Parathyroid adenoma (tissue), 2 donors: Measurements from ENCODE around the gene DDX1.

Source experiments
- H2AFZ ChIP-seq: fragments of 300-600 bp; sonication (generic); one replicate; pipeline ENCODE4 v1.7.0; 2017; ENCODE audit warnings: antibody characterized with exemption, mild to moderate bottlenecking
- H3K27ac ChIP-seq: fragments of 300-600 bp; sonication (generic); one replicate; pipeline ENCODE4 v1.7.0; 2017
- H3K27me3 ChIP-seq: fragments of 300-600 bp; sonication (generic); one replicate; pipeline ENCODE4 v1.7.0; 2017; ENCODE audit warnings: low read length; ENCODE audit not compliant: control insufficient read depth, insufficient read depth
- H3K36me3 ChIP-seq: fragments of 300-600 bp; sonication (generic); one replicate; pipeline ENCODE4 v1.7.0; 2017; ENCODE audit warnings: low read length; ENCODE audit not compliant: control insufficient read depth, insufficient read depth
- H3K4me1 ChIP-seq: fragments of 300-600 bp; sonication (generic); one replicate; pipeline ENCODE4 v1.7.0; 2017; ENCODE audit warnings: control low read depth
- H3K4me2 ChIP-seq: fragments of 300-600 bp; sonication (generic); one replicate; pipeline ENCODE4 v1.7.0; 2017; ENCODE audit warnings: low read length
- H3K4me3 ChIP-seq: fragments of 300-600 bp; sonication (generic); one replicate; pipeline ENCODE4 v1.7.0; 2017; ENCODE audit warnings: low read depth, low read length
- H3K79me2 ChIP-seq: fragments of 300-600 bp; sonication (generic); one replicate; pipeline ENCODE4 v1.7.0; 2017; ENCODE audit warnings: control low read depth
- H3K9ac ChIP-seq: fragments of 300-600 bp; sonication (generic); one replicate; pipeline ENCODE4 v1.7.0; 2017; ENCODE audit warnings: mild to moderate bottlenecking
- H3K9me3 ChIP-seq: fragments of 300-600 bp; sonication (generic); one replicate; pipeline ENCODE4 v1.7.0; 2017; ENCODE audit warnings: low read length; ENCODE audit not compliant: control insufficient read depth
- TF ChIP-seq, protein P1 (sequence below): fragments of 300-600 bp; sonication (generic); IDR thresholded peaks from one replicate; pipeline ENCODE4 v1.7.0; 2017; ENCODE audit warnings: antibody characterized with exemption, mild to moderate bottlenecking
- donor health status: primary hyperparathyroidism.

DDX1 gene

DNA sequence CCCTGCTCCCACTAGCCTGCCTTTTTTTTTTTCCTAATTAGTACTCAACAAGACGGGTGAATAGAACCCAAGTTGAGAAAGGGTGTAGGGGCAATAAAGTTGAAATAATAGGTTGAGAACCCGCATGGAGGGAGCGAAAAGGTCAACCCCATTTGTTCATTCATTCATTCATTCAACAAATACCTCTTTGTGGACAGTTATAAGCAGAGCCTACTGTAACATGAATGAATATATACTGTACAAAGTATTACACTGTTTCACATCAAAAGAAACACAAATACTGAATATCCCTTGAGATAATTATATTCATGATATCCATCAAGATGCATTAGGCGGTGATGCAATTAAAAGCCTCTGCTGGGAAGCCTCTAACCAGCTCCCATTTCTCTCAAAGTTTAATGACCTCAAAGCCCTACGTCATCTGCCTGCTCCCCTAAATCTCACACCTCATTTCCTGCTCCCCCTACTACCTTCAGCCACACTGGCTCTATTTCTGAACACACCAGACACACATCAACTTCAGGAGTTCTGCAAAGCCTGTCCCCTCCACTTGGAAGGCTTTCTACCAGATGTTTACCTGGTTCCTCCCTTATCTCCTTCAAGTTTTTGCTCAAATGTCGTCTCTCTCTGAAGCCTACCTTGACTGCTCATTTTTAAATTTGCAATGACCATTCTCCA, 29.2 kb upstream of the DDX1 start:
- Histone ChIP-seq H3K9ac (no peak overlapping the region), H3K4me2 (no peak overlapping the region), H2AFZ (peak overlapping the region; percentile 97), H3K27ac (no peak overlapping the region), H3K79me2 (no peaks in the 10 kb centered on the region), H3K27me3 (no peaks in the 10 kb centered on the region), H3K4me3 (peak overlapping the region; percentile 66), H3K36me3 (no peaks in the 10 kb centered on the region), H3K4me1 (no peaks in the 10 kb centered on the region), H3K9me3 (no peaks in the 10 kb centered on the region)
- TF ChIP-seq, protein P1, sequence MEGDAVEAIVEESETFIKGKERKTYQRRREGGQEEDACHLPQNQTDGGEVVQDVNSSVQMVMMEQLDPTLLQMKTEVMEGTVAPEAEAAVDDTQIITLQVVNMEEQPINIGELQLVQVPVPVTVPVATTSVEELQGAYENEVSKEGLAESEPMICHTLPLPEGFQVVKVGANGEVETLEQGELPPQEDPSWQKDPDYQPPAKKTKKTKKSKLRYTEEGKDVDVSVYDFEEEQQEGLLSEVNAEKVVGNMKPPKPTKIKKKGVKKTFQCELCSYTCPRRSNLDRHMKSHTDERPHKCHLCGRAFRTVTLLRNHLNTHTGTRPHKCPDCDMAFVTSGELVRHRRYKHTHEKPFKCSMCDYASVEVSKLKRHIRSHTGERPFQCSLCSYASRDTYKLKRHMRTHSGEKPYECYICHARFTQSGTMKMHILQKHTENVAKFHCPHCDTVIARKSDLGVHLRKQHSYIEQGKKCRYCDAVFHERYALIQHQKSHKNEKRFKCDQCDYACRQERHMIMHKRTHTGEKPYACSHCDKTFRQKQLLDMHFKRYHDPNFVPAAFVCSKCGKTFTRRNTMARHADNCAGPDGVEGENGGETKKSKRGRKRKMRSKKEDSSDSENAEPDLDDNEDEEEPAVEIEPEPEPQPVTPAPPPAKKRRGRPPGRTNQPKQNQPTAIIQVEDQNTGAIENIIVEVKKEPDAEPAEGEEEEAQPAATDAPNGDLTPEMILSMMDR = no peak

DNA sequence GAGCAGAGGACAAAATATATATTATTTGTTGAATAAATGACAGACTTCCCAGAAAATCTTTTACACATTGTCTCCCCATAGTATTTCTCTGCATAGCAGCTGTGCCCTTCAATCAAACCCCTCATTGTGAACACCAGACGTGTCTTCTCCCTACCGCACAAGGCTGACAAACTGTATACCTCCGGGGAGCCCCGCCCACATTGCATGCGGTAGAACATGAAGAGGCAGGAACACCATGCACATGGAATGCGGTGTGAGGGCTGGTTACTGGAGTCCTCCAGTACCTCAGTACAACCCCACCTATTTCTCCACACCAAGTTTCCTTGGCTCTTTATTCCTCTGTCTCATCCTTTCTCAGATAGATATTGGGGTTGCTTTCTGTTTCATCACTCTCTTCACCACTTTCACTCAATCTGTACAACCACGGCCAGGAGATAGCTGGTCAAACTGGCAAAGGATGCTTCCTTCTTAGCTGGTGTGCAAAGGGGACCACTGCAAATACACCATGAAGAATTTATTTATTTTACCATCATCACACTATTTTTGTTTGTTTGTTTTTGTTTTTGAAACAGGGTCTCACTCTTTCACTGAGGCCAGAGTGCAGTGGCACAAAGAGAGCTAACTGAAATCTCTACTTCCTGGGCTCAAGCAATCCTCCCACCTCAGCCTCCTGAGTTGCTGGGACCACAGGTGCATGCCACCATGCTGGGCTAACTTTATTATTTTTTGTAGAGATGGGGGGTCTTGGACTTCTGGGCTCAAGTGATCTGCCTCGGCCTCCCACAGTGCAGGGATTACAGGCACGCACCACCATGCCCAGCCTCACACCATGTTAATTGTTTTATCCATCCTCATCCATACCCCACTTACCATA, 28.2 kb upstream of the DDX1 start:
- Histone ChIP-seq H3K9me3 (no peaks in the 10 kb centered on the region), H3K4me1 (no peaks in the 10 kb centered on the region), H3K4me2 (no peak overlapping the region), H3K27ac (no peak overlapping the region), H3K27me3 (no peaks in the 10 kb centered on the region), H3K36me3 (no peaks in the 10 kb centered on the region), H3K79me2 (no peaks in the 10 kb centered on the region), H3K9ac (no peak overlapping the region), H2AFZ (no peak overlapping the region), H3K4me3 (no peak overlapping the region)
- TF ChIP-seq, protein P1 = no peak

DNA sequence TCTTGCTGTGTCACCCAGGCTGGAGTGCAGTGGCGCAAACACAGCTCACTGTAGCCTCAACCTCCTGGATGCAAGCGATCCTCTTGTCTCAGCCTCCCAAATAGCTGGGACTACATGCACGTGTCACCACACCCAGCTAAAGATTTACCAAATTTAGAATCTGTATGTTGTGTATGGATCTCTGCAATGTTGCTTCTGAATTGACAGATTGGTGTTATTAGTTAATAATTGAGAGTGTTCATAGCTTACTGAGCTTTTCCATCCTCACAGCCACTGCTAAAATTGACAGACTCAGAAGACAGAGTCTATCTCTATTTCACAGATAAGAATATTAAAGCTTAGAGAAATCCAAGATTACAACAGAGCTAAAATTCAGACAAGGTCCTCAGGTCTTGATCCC, 26.3 kb upstream of the DDX1 start:
- TF ChIP-seq, protein P1 = no peak
- Histone ChIP-seq H3K27me3 (no peaks in the 10 kb centered on the region), H3K27ac (no peak overlapping the region), H3K9me3 (no peaks in the 10 kb centered on the region), H2AFZ (no peak overlapping the region), H3K36me3 (no peaks in the 10 kb centered on the region), H3K4me3 (no peak overlapping the region), H3K9ac (no peak overlapping the region), H3K4me1 (no peaks in the 10 kb centered on the region), H3K79me2 (no peaks in the 10 kb centered on the region), H3K4me2 (no peak overlapping the region)

DNA sequence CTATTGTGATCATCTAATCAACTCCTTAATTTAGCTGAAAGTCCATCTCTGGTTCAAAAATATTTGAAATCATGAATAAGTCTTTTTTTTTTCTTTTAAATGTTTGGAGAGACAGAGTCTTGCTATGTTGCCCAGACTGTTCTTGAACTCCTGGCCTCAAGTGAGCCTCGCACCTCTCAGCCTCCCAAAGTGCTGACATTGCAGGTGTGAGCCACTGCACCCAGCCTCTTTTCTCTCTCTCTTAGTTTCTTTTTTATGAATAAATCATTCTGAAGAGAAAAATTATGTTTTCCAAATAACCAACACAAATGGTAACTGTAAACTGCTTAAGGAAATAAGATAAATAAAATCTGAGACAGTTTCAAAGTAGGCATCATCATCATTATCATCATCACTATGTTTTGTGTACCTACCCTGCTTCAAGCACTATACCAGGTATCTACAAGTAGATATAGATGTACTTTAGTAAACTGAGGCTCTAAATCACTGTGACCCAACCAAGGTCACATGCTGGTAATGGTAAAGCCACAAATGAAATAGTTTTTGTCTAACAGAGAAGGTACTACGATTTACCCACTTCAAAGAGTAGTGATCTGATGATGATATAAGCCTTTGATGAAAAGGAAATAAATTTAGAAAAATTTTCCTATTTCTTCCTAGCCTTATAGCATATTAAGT, 25.5 kb upstream of the DDX1 start:
- Histone ChIP-seq H3K36me3 (no peaks in the 10 kb centered on the region), H3K79me2 (no peaks in the 10 kb centered on the region), H2AFZ (no peak overlapping the region), H3K4me3 (no peak overlapping the region), H3K27ac (no peak overlapping the region), H3K4me2 (no peak overlapping the region), H3K9ac (no peak overlapping the region), H3K27me3 (no peaks in the 10 kb centered on the region), H3K9me3 (no peaks in the 10 kb centered on the region), H3K4me1 (no peaks in the 10 kb centered on the region)
- TF ChIP-seq, protein P1 = no peak
